Epithelial cell of proximal tubule (primary cell): Measurements from ENCODE around the gene CHMP6. TPM values are rescaled to one million over a fixed set of nuclear protein-coding genes. Genes with fewer than 3 reads are reported as not detected.

Experiments
- DNase-seq: peaks from one replicate; pipeline ENCODE4 v3.0.0-alpha.2; 2011; ENCODE audit warnings: low read depth
- H3K4me3 ChIP-seq: 2 replicates; pipeline ENCODE4 v1.5.1; 2011; ENCODE audit warnings: low read depth, mild to moderate bottlenecking, low read length
- total RNA-seq: library from RNA; depleted of rRNA; stranded (reverse); fragments of >200 nt; gene quantifications from 2 replicates; pipeline ENCODE4 v1.2.3, GENCODE V29; 2015
- TF ChIP-seq, protein P1 (sequence below): conservative IDR thresholded peaks from 2 replicates; pipeline ENCODE4 v1.5.1; 2012; ENCODE audit warnings: low read depth, mild to moderate bottlenecking, low read length

Gene CHMP6
- total RNA-seq, 1 donor from 2014 or later: 32.6 TPM

- DNase-seq: no peak
- TF ChIP-seq, protein P1, sequence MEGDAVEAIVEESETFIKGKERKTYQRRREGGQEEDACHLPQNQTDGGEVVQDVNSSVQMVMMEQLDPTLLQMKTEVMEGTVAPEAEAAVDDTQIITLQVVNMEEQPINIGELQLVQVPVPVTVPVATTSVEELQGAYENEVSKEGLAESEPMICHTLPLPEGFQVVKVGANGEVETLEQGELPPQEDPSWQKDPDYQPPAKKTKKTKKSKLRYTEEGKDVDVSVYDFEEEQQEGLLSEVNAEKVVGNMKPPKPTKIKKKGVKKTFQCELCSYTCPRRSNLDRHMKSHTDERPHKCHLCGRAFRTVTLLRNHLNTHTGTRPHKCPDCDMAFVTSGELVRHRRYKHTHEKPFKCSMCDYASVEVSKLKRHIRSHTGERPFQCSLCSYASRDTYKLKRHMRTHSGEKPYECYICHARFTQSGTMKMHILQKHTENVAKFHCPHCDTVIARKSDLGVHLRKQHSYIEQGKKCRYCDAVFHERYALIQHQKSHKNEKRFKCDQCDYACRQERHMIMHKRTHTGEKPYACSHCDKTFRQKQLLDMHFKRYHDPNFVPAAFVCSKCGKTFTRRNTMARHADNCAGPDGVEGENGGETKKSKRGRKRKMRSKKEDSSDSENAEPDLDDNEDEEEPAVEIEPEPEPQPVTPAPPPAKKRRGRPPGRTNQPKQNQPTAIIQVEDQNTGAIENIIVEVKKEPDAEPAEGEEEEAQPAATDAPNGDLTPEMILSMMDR: no peak
- H3K4me3 ChIP-seq: no peak overlapping the region
Observed at GRCh38 chr17:80968602-80969029, 23.0 kb upstream of the CHMP6 start.

DNA sequence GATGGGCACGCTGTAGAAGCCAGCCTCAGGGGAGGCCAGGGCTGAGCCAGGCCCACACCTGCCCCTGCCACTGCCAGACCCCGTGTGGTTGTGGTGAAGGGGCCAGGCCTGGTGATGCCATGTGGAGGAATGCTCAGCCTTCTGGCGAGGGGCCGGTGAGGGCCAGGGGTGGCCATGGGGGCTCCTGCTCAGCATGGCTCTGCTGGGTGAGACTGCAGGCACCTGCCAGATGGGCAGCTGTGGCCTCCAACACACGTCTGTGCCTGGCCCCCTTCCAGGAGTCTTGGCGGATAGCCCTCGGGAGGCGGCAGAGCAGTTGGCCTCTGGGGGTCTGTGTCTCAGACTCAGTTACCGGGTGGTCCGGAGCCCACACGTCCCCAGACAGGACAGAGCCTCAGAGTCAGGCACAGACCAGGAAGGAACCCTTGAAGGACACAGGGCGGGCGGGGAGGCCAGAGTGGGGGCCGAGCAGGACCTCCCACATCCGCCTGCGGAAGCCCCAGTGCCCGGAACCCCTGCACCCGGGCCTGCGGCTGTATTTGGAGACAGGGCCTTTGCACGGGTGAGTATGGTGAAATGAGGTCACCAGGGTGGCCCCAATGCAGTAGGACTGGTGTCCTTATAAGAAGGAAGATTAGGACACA, 22.5 kb upstream of the CHMP6 start:
- H3K4me3 ChIP-seq: no peak overlapping the region
- DNase-seq: no peak
- TF ChIP-seq, protein P1: no peak

- TF ChIP-seq, protein P1: no peak
- DNase-seq: no peak
- no peak overlapping the region for H3K4me3 ChIP-seq
Observed at GRCh38 chr17:80969674-80970043, 22.0 kb upstream of the CHMP6 start.

- H3K4me3 ChIP-seq: no peak overlapping the region
- TF ChIP-seq, protein P1: peak; percentile 53
- no peak for DNase-seq
Observed at GRCh38 chr17:80970044-80970761, 21.4 kb upstream of the CHMP6 start.

- DNase-seq: no peak
- TF ChIP-seq, protein P1: no peak
- no peak overlapping the region for H3K4me3 ChIP-seq
Observed at GRCh38 chr17:80970762-80971703, 20.6 kb upstream of the CHMP6 start.

DNA sequence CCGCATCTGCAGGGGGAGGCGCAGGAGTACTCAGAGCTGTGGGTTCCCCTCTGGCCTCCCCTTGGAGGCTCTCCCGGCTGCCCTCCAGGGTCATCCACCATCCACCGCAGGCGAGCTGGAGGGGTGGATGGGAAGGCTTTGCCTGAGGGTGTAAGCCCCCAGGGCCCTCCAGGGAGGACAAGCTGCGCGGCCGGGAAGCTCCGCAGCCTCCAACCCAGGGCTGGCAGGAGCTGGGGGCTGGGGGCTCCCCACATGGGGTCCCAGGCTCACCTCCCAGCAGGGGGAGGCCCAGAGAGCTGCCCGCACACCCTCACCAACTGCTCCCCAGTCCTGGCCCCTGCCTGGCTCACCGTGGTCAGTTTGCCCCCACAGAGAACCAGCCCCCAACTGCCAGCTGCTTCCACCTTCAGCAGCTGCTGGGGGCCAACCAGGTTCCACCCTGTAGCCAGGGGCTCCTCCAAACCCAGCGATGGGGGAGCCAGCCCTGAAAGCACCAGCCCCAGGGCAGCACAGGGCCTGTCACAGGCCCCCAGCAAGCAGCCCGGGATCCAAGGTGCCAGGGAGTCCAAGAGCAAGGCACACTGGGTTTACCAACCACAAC, 19.8 kb upstream of the CHMP6 start:
- no peak overlapping the region for H3K4me3 ChIP-seq
- TF ChIP-seq, protein P1: no peak
- DNase-seq: no peak
